Brain microvascular endothelial cell (primary cell): ENCODE measurements around the gene GBGT1.
A peak's percentile ranks its signal among the peaks of the same experiment; 100 is the strongest.

Source experiments
- DNase-seq: peaks from one replicate; pipeline ENCODE4 v3.0.0-alpha.2; 2020
- H3K27ac ChIP-seq: fragments of 250-450 bp; sonication (Bioruptor Pico); 2 replicates; pipeline ENCODE4 v1.5.1; 2020; ENCODE audit warnings: mild to moderate bottlenecking, moderate library complexity
- H3K27me3 ChIP-seq: fragments of 250-450 bp; sonication (Bioruptor Pico); replicated peaks from 2 replicates; pipeline ENCODE4 v1.5.1; 2020; ENCODE audit warnings: mild to moderate bottlenecking
- H3K36me3 ChIP-seq: fragments of 250-450 bp; sonication (Bioruptor Pico); replicated peaks from 2 replicates; pipeline ENCODE4 v1.5.1; 2020; ENCODE audit warnings: mild to moderate bottlenecking
- H3K4me3 ChIP-seq: 2 replicates; pipeline ENCODE4 v1.5.1; 2011; ENCODE audit warnings: low read depth, mild to moderate bottlenecking, control low read depth, low read length, moderate library complexity
- CTCF ChIP-seq: IDR thresholded peaks from 2 replicates; pipeline ENCODE4 v1.5.1; 2011; ENCODE audit warnings: low read depth, mild to moderate bottlenecking, moderate library complexity, low read length, control low read depth, inconsistent platforms; ENCODE audit errors: missing control alignments
- in situ Hi-C: cut with HindIII; loops from 2 replicates; pipeline ENCODE4 v1.10.0; 2017; ENCODE audit warnings: low sequenced_read_pairs, low pct_ligation_motif_present

The GBGT1 gene

GRCh38 chr9:133188006-133188842 is 24.5 kb upstream of the GBGT1 start:
- in situ Hi-C loops: no loop called here
- no peak for DNase-seq
- peaks cover 8% of the 10 kb centered on the region for H3K27me3 ChIP-seq
- H3K36me3 ChIP-seq: no peaks in the 10 kb centered on the region
- H3K4me3 ChIP-seq: no peak overlapping the region
- no peak overlapping the region for H3K27ac ChIP-seq
- TF ChIP-seq CTCF: peak; percentile 45

- Histone ChIP-seq H3K4me3 (no peak overlapping the region), H3K27ac (no peak overlapping the region), H3K36me3 (no peaks in the 10 kb centered on the region), H3K27me3 (peaks cover 11% of the 10 kb centered on the region)
- no peak for DNase-seq
- in situ Hi-C loops: no loop called here
- no peak for TF ChIP-seq CTCF
Measured at GRCh38 chr9:133187561-133188005, 23.9 kb upstream of the GBGT1 start.

DNA sequence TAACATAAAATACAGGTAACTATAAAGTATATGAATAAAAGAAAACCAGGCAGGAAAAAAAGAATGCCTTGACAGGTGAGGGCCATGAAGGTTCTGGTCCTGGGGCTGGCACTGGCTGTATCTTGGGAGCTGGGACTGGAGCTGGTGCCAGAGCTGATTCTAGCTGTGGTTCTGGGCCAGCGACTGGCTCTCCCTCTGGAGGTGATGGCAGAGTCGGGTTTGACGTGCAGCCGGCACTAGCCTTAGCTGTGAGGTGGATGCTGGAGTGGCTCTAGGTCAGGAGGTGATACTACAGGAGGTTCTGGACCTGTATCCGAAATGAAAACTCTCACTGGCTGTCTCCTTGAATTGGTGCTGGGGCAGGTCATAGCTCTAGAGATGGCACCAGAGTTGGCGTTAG is 23.0 kb upstream of the GBGT1 start:
- DNase-seq: no peak
- H3K36me3 ChIP-seq: no peaks in the 10 kb centered on the region
- no peak for TF ChIP-seq CTCF
- no peak overlapping the region for H3K27ac ChIP-seq
- peaks cover 11% of the 10 kb centered on the region for H3K27me3 ChIP-seq
- H3K4me3 ChIP-seq: no peak overlapping the region
- in situ Hi-C loops: no loop called here

DNA sequence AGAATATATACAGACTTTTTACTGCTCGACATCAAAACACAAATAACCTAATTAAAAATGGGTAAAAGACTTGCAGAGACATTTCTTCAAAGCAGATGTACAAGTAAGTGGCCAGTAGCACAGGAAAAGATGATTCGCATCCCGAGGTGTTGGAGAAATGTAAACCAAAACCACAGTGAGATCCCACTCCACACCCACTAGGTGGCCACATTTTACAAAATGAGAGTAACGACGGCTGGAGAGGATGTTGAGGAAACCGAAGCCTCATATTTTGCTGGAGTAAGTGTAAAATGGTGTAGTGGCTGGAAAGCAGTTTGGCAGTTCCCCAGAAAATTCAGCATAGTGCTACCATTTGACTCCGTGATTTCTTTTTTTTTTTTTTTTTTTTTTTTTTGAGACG is 21.3 kb upstream of the GBGT1 start:
- peaks cover 11% of the 10 kb centered on the region for H3K27me3 ChIP-seq
- TF ChIP-seq CTCF: peak; percentile 77
- H3K36me3 ChIP-seq: no peaks in the 10 kb centered on the region
- H3K4me3 ChIP-seq: no peak overlapping the region
- in situ Hi-C loops: no loop called here
- DNase-seq: peak; percentile 70
- no peak overlapping the region for H3K27ac ChIP-seq

- no peak for DNase-seq
- no peak for TF ChIP-seq CTCF
- Histone ChIP-seq H3K36me3 (no peaks in the 10 kb centered on the region), H3K27ac (no peak overlapping the region), H3K27me3 (peaks cover 9% of the 10 kb centered on the region), H3K4me3 (no peak overlapping the region)
- in situ Hi-C loops: no loop called here
Measured at GRCh38 chr9:133182151-133182550, 18.4 kb upstream of the GBGT1 start.

DNA sequence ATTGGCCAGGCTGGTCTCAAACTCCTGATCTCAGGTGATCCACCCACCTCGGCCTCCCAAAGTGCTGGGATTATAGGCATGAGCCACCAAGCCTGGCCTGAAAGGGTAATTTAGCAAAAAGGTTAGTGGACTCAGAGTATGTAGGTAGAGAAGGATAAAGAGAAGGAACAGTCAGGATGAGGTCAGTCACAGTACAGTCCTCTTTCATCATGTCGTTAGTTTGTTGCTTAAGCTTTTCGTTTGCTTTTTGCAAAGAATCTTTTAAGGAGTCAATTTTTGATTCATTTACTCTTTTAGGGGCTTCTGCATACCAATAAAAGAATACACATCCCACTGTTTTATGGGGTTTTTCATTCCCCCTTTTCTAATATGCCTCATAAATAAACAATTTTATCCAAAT is 17.8 kb upstream of the GBGT1 start:
- Histone ChIP-seq H3K4me3 (no peak overlapping the region), H3K27ac (no peak overlapping the region), H3K27me3 (peaks cover 7% of the 10 kb centered on the region), H3K36me3 (no peaks in the 10 kb centered on the region)
- DNase-seq: no peak
- in situ Hi-C loops: no loop called here
- TF ChIP-seq CTCF: no peak
